GM08714 (cell line): Measurements from ENCODE around the gene MATN1.

Experiments used
- H3K4me3 ChIP-seq: fragments of 200-500 bp; sonication (Bioruptor generic); 2 replicates; pipeline ENCODE4 v1.5.1; 2014; ENCODE audit warnings: mild to moderate bottlenecking, low read length, inconsistent platforms
- ZNF274 ChIP-seq: IDR thresholded peaks from 2 replicates; pipeline ENCODE4 v1.6.1; 2012; ENCODE audit warnings: mild to moderate bottlenecking, low read depth, low read length

MATN1 gene

DNA sequence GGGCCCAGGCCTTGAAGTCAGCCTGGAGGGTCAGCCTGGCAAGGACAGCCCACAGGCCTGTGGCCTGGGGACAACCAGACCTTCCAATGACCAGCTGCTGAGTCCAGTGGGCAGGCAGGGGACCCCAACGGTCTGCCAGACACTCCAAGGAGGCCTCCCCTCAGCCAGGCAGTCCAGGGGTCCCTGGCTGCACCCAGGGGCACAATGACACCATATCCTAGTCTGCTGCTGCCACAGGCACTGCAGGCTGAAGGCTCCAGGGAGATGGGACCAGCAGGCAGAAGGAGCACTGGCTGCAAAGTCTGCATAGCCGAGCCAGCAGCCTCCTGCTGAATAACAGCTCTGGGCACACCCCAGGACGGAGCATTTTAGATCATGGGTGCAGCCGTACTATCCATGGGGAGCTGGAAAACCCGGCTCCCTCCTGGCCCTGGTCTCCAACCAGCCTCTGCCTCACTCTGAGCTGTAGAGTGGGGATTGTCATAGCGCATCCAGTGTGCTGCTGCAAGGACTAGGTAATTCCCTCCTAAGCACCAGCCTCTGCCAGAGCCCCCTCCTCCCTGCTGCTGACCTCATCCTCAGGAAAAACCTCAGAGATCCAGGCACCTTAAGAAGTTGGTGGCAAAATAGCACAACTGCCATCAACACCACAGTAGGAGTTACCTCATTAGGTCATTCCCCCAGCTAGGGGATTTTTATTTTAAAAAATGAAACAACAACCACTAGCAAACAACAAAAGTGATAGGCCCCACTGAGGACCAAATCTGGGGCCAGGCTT lies 39.0 kb upstream of the MATN1 start:
- no peak overlapping the region for H3K4me3 ChIP-seq
- TF ChIP-seq ZNF274 = no peak

DNA sequence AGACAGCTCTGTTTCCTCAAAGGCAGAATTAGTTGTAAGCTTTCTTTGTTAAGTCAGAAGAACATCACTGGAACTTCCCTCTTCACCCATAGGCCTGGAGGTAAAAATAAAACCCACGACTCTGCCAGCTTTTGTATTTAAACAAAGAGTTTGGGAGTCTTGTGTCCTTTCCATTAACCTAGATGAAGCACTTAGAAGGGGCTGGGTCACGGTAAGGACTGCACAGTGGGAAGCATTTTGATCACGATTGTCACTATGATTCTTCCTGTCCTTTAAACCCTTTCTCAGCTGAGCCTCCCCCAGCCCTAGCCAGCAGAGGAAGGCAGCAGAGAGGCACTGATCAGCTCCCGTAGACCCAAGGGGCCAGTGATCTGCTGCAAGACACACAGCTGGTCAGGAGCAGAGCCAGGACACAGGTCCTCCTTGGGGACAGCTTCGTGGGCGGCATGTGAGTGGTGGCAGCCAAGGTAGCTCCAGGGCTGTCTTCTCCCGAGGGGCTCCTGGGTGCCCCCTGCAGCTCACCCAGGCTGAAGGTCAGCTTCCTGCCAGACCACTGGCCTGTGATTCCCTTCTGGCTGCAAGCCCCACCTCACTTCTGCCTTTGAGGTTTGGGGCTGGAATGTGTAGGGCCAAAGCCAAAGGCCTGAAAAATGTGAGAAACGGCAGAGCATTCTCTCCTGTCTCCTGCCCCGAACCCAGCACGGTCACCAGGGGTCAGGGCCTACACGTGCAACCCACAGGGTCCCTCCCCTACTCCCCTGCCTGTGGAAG lies 38.2 kb upstream of the MATN1 start:
- TF ChIP-seq ZNF274 = no peak
- no peak overlapping the region; the same call in 1 of the 2 replicates for H3K4me3 ChIP-seq

DNA sequence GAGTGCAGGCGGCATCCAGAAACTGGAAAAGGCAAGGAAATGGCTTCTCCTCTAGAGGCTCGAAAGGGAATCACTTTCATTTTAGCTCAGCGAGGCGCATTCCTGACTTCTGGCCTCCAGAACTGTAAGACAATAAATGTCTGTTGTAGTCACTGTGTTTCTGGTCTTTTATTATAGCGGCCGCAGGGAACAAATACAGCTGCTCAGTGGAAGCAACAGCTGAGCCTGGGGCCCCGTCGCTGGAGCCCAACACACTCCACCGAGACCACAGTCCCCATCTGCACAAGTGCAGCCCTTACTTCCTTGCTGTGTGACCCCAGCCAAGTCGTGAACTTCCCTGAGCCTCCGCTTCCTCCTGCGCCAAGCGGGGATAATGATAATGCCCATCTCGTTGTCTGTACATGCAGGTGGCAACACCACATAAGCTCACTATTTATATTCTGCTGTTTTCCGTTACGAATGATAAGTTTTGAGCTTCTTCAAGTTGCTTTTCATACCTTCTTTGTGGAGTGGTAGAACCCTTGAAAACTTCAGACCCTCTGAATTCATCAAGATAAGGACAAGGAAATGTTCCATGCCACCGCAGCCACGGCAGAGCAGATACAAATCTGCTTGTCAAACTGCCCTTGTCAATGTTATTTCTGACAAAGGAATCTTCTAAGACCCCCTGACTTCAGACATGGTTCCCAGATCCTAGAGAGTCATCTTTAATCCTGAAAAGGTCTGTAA lies 37.4 kb upstream of the MATN1 start:
- H3K4me3 ChIP-seq = peak overlapping the region; percentile 10; the same call in 1 of the 2 replicates
- TF ChIP-seq ZNF274 = no peak

DNA sequence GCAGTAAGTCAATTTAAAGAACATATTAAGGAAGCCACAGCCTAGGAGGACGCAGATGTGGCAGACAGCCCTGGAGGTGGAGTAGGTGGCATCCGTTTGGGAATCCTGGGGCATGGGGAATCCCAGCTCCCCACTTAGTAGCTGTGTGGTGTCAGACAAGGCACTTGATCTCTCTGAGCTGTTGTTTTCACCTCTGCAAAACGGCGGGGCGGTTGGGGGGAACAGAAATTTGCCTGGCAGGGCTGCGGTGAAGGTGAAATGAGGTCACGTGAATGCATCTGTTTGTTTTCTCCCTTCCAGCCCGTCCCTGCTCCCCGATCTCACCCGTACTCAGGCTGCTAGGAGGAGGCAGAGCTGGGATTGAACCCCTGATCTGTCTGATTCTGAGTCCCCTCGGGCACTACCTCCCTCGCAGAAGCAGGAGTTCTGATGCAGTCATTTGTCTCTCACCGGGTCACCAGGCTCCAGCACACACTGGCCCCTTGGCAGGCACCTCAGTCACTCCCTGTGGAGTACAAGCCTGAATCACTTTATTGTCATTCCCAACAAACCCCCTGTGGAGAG lies 36.4 kb upstream of the MATN1 start:
- TF ChIP-seq ZNF274 = no peak

DNA sequence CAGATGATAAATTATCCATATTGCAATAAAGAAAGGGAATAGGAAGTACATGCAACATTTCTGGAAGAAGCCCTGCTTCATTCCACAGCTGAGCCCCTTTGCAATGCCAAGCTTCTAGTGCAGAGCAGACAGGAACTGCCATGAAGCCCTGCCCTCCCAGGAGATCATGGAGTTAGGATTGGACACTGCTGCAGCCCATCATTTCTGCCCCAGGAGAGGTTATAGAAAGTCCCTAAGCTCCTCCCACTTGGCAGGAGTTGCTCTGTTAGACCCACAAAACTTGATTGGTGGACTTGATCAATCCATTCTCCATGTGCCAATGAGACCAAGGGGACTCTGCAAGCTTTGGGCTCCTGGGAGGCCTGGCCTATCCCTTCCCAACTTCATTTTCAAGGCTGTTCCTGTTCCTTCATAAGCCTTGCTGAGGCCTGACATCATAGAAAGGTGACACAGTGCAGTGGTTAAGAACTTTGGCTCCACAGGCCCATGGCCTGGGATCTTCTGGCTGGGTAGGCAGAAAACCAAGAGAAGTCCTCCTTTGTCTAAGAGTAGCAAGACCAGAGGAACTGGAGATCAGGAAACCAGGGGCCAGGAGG lies 35.5 kb upstream of the MATN1 start:
- TF ChIP-seq ZNF274 = no peak
- H3K4me3 ChIP-seq = no peak overlapping the region; the same call in 1 of the 2 replicates

More for the DNA sequence above, 36.4 kb upstream of the MATN1 start:
- peak overlapping the region; percentile 10; the same call in 1 of the 2 replicates for H3K4me3 ChIP-seq

DNA sequence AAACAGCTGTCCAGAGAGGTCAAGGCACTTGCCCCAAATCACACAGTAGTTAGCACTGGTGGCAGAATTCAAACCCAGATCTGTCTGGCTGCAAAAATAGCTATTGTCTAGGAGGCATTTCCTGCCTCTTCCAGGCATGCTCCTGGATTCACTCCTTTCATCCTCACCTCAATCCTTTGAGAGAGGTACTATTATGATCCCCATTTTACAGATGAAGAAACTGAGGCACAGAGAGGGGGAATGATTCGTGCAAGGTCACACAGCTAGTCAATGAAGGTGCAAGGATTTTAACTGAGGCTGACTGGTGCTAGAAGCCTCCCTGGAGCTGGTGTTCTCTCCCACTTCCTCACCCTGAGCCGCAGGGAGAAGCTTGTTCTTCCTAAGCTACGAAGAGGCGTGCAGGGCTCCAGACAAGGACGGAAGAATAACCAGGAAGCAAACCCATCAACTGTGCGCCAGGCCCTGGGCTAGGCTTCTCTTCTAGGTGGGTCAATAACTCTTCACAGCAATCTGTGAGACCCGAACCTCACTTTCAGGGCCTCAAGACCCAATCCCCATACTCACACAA lies 34.8 kb upstream of the MATN1 start:
- H3K4me3 ChIP-seq = peak overlapping the region; percentile 74; the same call in 1 of the 2 replicates
- no peak for TF ChIP-seq ZNF274

DNA sequence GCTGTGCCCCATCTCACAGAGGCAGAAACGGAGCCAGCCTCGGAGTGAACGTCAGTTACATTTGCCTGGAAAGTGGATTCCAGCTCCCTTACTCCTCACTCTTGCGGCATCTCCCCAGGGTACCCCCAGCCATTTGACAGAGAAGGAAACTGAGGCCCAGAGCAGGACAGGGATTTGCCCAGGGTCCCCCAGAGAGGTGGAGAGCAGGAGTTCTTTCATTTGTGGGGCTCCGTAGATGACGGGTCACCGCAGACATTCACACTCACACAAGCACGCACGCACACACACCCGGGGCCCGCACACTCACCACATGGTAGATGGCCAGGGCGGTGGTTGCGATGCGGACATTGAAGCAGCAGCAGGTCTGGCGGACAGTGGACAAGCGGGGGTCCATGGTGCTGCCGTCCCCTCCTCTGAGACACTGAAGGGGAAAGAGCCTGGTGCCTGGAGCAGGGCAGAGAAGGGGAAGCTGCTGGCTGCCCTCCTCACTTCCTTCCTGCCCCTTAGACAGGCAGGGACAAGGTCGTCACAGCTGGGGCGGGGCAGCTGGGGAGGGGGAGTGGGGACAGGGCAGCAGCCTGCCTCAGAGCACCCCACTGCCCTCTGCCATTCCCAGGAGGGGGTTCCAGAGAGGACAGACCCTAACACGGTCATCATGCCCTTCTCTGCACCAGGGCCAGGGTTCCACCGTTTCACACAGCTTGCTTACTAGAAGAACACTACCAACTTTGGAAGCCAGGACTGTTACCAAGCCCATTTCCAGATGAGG lies 34.2 kb upstream of the MATN1 start, which contains the start of gene LAPTM5:
LAPTM5 (minus strand) TSS at position 423 of the 769 bp plus-strand sequence; CDS start at position 394, 29 bp downstream.
- H3K4me3 ChIP-seq = peak within 1 kb of the TSS; percentile 74

DNA sequence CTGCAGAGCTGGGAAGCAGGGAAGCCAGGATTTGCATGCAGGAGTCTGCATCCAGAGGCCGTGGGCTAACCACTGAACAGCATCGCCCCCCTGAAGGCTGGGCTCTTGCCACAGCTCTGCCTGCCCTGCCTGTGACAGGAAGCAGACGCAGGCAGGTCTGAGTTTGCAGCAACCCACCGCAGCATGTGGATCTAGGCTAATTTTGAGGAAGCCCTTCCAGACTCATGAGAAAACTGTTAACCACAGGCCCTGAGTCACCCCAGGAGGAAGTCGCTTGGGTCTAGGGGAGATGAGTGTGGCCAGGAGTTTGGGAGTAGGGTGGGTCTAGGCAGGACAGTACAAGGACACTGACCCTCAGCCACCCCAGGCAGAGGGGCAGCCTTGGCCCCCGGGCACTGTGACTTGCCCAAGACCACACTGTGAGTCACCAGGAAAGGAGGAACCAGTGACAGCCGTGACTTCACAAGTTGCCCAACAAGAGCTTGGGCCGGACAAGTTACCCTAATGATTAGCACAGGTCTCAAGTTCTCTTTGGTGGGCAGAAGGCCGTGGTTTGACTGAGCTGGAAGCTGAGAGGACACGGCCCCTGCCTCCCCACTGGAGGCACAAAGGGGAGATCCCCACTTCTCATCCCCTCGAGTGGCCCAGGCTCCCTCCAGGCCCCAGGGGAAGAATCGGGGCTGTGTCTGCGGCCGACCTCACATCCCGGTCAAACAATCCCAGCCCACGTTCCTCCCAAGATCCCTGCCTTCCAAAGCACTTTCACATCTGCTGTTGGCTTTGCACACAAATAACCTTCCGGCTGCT lies 33.4 kb upstream of the MATN1 start:
- no peak for TF ChIP-seq ZNF274
- peak overlapping the region; percentile 74 for H3K4me3 ChIP-seq

More for the DNA sequence above, 34.2 kb upstream of the MATN1 start, which contains the start of gene LAPTM5:
- TF ChIP-seq ZNF274 = no peak

DNA sequence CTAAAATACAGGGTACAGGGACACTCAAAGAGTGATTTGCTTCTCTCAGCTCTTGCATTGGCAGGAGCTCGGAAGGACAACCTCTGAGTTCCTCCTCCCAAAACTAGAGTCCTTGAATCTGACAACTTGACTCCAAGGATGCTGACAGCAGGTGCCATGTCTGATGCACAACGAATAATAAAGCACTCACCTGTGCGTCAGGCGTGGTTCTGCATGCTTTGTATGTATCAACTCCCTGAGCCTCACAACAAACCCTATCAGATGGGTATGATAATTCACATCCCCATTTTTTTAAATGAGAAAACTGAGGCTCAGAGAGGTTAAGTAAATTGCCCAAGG lies 32.8 kb upstream of the MATN1 start:
- no peak for TF ChIP-seq ZNF274
- H3K4me3 ChIP-seq = peak overlapping the region; percentile 74

DNA sequence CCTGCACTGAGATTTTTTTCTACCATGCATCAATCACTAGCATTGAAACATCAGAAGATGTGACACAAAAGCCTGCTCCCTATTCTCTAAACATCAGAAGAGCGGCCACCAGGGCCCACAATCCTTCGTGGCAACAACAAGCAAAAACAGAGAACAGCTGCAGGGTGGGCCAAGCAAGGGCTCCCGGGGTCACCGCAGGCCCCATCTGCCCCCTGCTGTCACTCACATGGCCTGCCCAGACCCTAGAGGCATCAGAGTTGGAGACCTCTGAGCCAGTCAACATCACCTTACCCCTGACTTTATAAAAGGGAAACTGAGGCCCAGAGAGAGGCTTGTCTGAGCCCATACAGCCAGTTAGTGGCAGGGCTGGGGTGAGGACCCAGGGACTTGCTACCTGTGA lies 32.4 kb upstream of the MATN1 start:
- peak overlapping the region; percentile 74 for H3K4me3 ChIP-seq
- no peak for TF ChIP-seq ZNF274

DNA sequence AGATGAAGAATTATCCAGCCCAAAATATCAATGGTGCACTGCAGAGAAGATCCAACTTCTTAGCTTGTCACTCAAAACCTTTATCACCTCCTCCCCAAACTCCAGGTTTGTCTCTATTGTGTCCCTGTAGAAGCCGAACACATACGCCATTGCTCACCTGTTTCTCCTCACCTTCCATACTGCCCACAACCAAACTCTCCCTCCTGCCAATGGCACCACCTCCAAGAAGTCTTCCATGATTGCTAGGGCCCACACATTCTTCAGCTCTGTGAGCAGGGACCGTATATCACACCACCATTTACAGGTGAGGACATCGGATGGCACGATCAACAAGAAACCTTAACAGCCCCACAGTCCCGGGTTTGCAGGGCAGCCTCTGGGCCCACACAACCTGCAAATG lies 31.9 kb upstream of the MATN1 start:
- no peak for TF ChIP-seq ZNF274
- peak overlapping the region; percentile 74 for H3K4me3 ChIP-seq

DNA sequence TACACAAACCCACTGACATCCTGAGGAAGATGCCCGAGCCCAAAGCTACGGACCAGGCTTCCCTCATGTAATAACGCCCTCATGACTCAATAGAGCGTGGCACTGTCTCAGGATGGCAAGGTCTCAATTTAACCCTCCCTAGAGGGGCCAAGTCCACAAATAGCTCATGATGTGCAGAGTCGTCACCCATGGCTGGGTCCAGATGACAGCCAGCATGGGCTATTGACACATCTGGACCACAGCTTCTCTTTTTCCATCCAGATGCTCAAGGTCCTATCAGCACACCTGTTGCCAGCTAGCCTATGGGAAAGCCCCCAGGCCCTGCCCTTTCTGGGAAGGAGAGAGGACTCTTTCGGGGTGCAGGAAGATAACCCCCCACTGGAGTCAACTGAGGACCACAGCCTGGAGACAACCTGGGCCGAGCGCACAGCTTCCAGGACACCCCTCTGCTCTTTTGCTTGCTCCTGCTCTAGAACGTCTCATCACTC lies 31.3 kb upstream of the MATN1 start:
- peak overlapping the region; percentile 74 for H3K4me3 ChIP-seq
- TF ChIP-seq ZNF274 = no peak
